Measurements from ENCODE around the gene UTP14C.

UTP14C gene

GRCh38 chr13:52005841-52006522 lies 18.5 kb upstream of the UTP14C start (continued):
- TF ChIP-seq TSHZ2 (CRISPR knock-in tag; IDR thresholded peaks at IDR 0.05), result no peak

GRCh38 chr13:52006523-52007245 lies 17.8 kb upstream of the UTP14C start:
- TF ChIP-seq ZFP3 (CRISPR knock-in tag; IDR thresholded peaks at IDR 0.05) (no peak), CSRNP3 (CRISPR knock-in tag; IDR thresholded peaks at IDR 0.05) (no peak), PATZ1 (CRISPR knock-in tag; IDR thresholded peaks at IDR 0.05; ENCODE audit: borderline replicate concordance) (no peak), SNAI2 (CRISPR knock-in tag; IDR thresholded peaks at IDR 0.05) (no peak), CSDC2 (CRISPR knock-in tag; IDR thresholded peaks at IDR 0.05) (no peak), ZNF8 (CRISPR knock-in tag; IDR thresholded peaks at IDR 0.05) (no peak), ESRRG (CRISPR knock-in tag; IDR thresholded peaks at IDR 0.05) (no peak), GLIS3 (CRISPR knock-in tag; IDR thresholded peaks at IDR 0.05) (no peak), ZNF565 (CRISPR knock-in tag; conservative IDR thresholded peaks at IDR 0.05; ENCODE audit: low read depth) (no peak), ISL1 (CRISPR knock-in tag; IDR thresholded peaks at IDR 0.05) (no peak), ARNTL (CRISPR knock-in tag; IDR thresholded peaks at IDR 0.05; ENCODE audit: borderline replicate concordance, low read depth) (no peak), TCF4 (CRISPR knock-in tag; IDR thresholded peaks at IDR 0.05; ENCODE audit: borderline replicate concordance) (no peak), ZFP30 (CRISPR knock-in tag; IDR thresholded peaks at IDR 0.05) (no peak), ZNF70 (CRISPR knock-in tag; IDR thresholded peaks at IDR 0.05) (no peak), CREB5 (CRISPR knock-in tag; IDR thresholded peaks at IDR 0.05; ENCODE audit: low read depth) (no peak), TSHZ2 (CRISPR knock-in tag; IDR thresholded peaks at IDR 0.05) (no peak)
- no peak for ATAC-seq

- ATAC-seq, result no peak
- TF ChIP-seq CSDC2 (CRISPR knock-in tag; IDR thresholded peaks at IDR 0.05) (no peak), CSRNP3 (CRISPR knock-in tag; IDR thresholded peaks at IDR 0.05) (no peak), PPARA (CRISPR knock-in tag; IDR thresholded peaks at IDR 0.05; ENCODE audit: borderline replicate concordance) (no peak), TOX (CRISPR knock-in tag; IDR thresholded peaks at IDR 0.05; ENCODE audit: borderline replicate concordance) (no peak), ISL1 (CRISPR knock-in tag; IDR thresholded peaks at IDR 0.05) (no peak), TCF4 (CRISPR knock-in tag; IDR thresholded peaks at IDR 0.05; ENCODE audit: borderline replicate concordance) (no peak), ZNF8 (CRISPR knock-in tag; IDR thresholded peaks at IDR 0.05) (no peak), BACH2 (CRISPR knock-in tag; IDR thresholded peaks at IDR 0.05; ENCODE audit: borderline replicate concordance) (no peak)
Observed at GRCh38 chr13:52009946-52010345, 14.5 kb upstream of the UTP14C start.

All from SK-N-SH treated with all-trans-retinoic acid at 6 μM for 48 hours (cell line).